Right atrium auricular region (tissue), 2 donors: Measurements from ENCODE around the gene CYP2S1. TPM values are rescaled to one million over a fixed set of nuclear protein-coding genes. Genes with fewer than 3 reads are reported as not detected.

Experiments
- DNase-seq: peaks from one replicate; pipeline ENCODE4 v3.0.0-alpha.2; 2019; ENCODE audit warnings: low spot score
- H3K27ac ChIP-seq, 2 donors: fragments of 200-600 bp; sonication (generic); 1 replicate in 1 of 2; 2 replicates in 1 of 2; pipeline ENCODE4 v1.5.1; 2016 to 2019
- H3K27me3 ChIP-seq, 2 donors: fragments of 200-600 bp; sonication (generic); one replicate each; pipeline versions ENCODE4 v1.5.1 to v1.6.0; 2017 to 2019
- H3K36me3 ChIP-seq: fragments of 200-600 bp; sonication (generic); one replicate; pipeline ENCODE4 v1.5.1; 2016
- H3K4me1 ChIP-seq, 2 donors: fragments of 200-600 bp; sonication (generic); one replicate each; pipeline versions ENCODE4 v1.5.1 to v1.6.0; 2017 to 2019
- H3K4me3 ChIP-seq, 2 donors: fragments of 200-600 bp; sonication (generic); 1 replicate in 1 of 2; 2 replicates in 1 of 2; pipeline ENCODE4 v1.5.1; 2017 to 2019; ENCODE audit warnings: mild to moderate bottlenecking in 1 of 2, moderate library complexity in 1 of 2
- H3K9me3 ChIP-seq, 2 donors: fragments of 200-600 bp; sonication (generic); one replicate each; pipeline ENCODE4 v1.5.1; 2019
- CTCF ChIP-seq, 2 donors: fragments of 200-600 bp; sonication (generic); IDR thresholded peaks; one replicate each; pipeline ENCODE4 v1.5.1; 2019; ENCODE audit warnings: antibody characterized with exemption in 2 of 2
- total RNA-seq, 2 donors: library from RNA; depleted of rRNA; stranded (reverse); fragments of >200 nt; gene quantifications; one replicate each; pipeline ENCODE4 v1.1.0, GENCODE V29; 2016

The CYP2S1 gene
- total RNA-seq, 2 donors from 2014 or later = 0.59 to 1.6 TPM

- Histone ChIP-seq H3K4me1 (no peaks in the 10 kb centered on the region), H3K36me3 (peaks cover 74% of the 10 kb centered on the region)
Measured at GRCh38 chr19:41249707-41250423, 56.8 kb downstream of the CYP2S1 start.

DNA sequence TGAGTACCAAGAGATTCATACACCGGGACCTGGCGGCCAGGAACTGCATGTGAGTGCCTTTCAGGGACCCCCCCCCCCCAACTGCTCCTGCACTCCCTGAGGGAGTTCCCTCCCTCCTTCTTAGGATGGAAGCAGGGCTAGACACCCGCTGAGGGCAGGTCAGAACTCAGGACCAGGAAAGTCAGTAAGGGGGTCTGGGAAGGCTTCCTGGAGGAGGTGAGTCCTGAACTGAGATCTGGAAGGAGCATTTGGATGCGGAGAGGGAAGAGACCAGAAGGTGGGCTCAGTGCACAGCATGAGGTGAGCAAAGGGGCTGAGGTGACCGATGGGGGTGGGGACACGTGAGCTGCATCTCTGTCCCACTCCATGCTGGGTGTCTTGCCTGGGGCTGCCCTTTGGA is 60.6 kb downstream of the CYP2S1 start:
- Histone ChIP-seq H3K36me3 (peaks cover 91% of the 10 kb centered on the region), H3K27ac (no peak overlapping the region), H3K4me1 (no peaks in the 10 kb centered on the region), H3K27me3 (no peaks in the 10 kb centered on the region), H3K9me3 (no peaks in the 10 kb centered on the region), H3K4me3 (no peak overlapping the region)
- TF ChIP-seq CTCF (IDR thresholded peaks at IDR 0.05) = no peak
- no peak for DNase-seq

More at GRCh38 chr19:41249707-41250423, 56.8 kb downstream of the CYP2S1 start:
- H3K27me3 ChIP-seq = no peaks in the 10 kb centered on the region
- H3K9me3 ChIP-seq = no peaks in the 10 kb centered on the region
- no peak overlapping the region for H3K4me3 ChIP-seq
- no peak overlapping the region for H3K27ac ChIP-seq
- DNase-seq = no peak
- no peak for TF ChIP-seq CTCF (IDR thresholded peaks at IDR 0.05)

- Histone ChIP-seq H3K27me3 (no peaks in the 10 kb centered on the region), H3K36me3 (peaks cover 89% of the 10 kb centered on the region), H3K9me3 (no peaks in the 10 kb centered on the region), H3K27ac (no peak overlapping the region), H3K4me1 (no peaks in the 10 kb centered on the region), H3K4me3 (no peak overlapping the region)
- DNase-seq = no peak
- TF ChIP-seq CTCF (IDR thresholded peaks at IDR 0.05) = no peak
Measured at GRCh38 chr19:41255171-41255570, 62.2 kb downstream of the CYP2S1 start.

Other genes starting within 250 kb of the CYP2S1 start
- gene CYP2B6, start 201.9 kb upstream of the CYP2S1 start, total RNA-seq = not detected
- gene CYP2A13, start 104.8 kb upstream of the CYP2S1 start, total RNA-seq = not detected
- not detected for gene CYP2F1, start 78.8 kb upstream of the CYP2S1 start, total RNA-seq
- gene AXL, start 26.0 kb downstream of the CYP2S1 start, total RNA-seq = 10 to 100 TPM; 27.3 to 81.4 TPM
- gene HNRNPUL1, start 71.2 kb downstream of the CYP2S1 start, total RNA-seq = 100 to 1,000 TPM in 1 of 2 donors, 10 to 100 TPM in 1; 88.8 to 109 TPM
- gene CCDC97, start 117.0 kb downstream of the CYP2S1 start, total RNA-seq = 10 to 100 TPM in 1 of 2 donors, 1 to 10 TPM in 1; 8.1 to 16.2 TPM
- 10 to 100 TPM; 17.6 to 33.7 TPM for gene TGFB1, start 160.7 kb downstream of the CYP2S1 start, total RNA-seq
- 1 to 10 TPM; 1.9 to 3.8 TPM for gene B9D2, start 170.9 kb downstream of the CYP2S1 start, total RNA-seq
- gene TMEM91, start 183.3 kb downstream of the CYP2S1 start, total RNA-seq = 1 to 10 TPM; 5.0 to 8.5 TPM
- 1 to 10 TPM; 8.5 to 9.0 TPM for gene EXOSC5, start 204.1 kb downstream of the CYP2S1 start, total RNA-seq
- 10 to 100 TPM; 65.2 to 77.6 TPM for gene BCKDHA, start 204.6 kb downstream of the CYP2S1 start, total RNA-seq
- 1 to 10 TPM; 1.9 to 4.5 TPM for gene B3GNT8, start 234.2 kb downstream of the CYP2S1 start, total RNA-seq
- 10 to 100 TPM; 63.2 to 88.7 TPM for gene DMAC2, start 246.7 kb downstream of the CYP2S1 start, total RNA-seq
- gene ERICH4, start 249.9 kb downstream of the CYP2S1 start, total RNA-seq = not detected